Fibroblast of lung (primary cell): Measurements from ENCODE around the gene ARFGEF2. TPM values are rescaled to one million over a fixed set of nuclear protein-coding genes. Genes with fewer than 3 reads are reported as not detected.
"Not testable (repeated sequence)": the region's sequence is repeated elsewhere in the genome, so short reads cannot be mapped to it uniquely, and the experiment has no call there.

Experiments used
- DNase-seq, 2 donors: peaks; one replicate each; pipeline versions ENCODE4 v3.0.0 to v3.0.0-alpha.2; 2010; ENCODE audit warnings: low read depth in 2 of 2
- H2AFZ ChIP-seq: 2 replicates; pipeline ENCODE4 v1.5.1; 2012; ENCODE audit warnings: low read length, control low read depth, inconsistent platforms
- H3K27ac ChIP-seq: 2 replicates; pipeline ENCODE4 v1.5.1; 2011; ENCODE audit warnings: low read length, control low read depth; ENCODE audit not compliant: insufficient read depth
- H3K27me3 ChIP-seq: 2 replicates; pipeline ENCODE4 v1.5.1; 2011; ENCODE audit warnings: mild to moderate bottlenecking, low read length; ENCODE audit not compliant: control insufficient read depth, insufficient read depth
- H3K36me3 ChIP-seq: 2 replicates; pipeline ENCODE4 v1.5.1; 2011; ENCODE audit warnings: low read length; ENCODE audit not compliant: control insufficient read depth, insufficient read depth
- H3K4me1 ChIP-seq: 2 replicates; pipeline ENCODE4 v1.5.1; 2011; ENCODE audit warnings: low read length; ENCODE audit not compliant: control insufficient read depth, insufficient read depth; ENCODE audit errors: extremely low read depth
- H3K4me2 ChIP-seq: 2 replicates; pipeline ENCODE4 v1.5.1; 2011; ENCODE audit warnings: low read length, control low read depth; ENCODE audit not compliant: insufficient read depth; ENCODE audit errors: extremely low read depth
- H3K4me3 ChIP-seq, 4 experiments: fragments of 200-600 bp in 1 of 4; sonication (generic) in 1 of 4; replicated peaks in 1 of 4; 2 replicates each; pipeline ENCODE4 v1.5.1; 2011 to 2016; ENCODE audit warnings: low read length in 4 of 4, low read depth in 3 of 4, mild to moderate bottlenecking in 3 of 4, control low read depth in 2 of 4, inconsistent platforms in 1 of 4, mixed read lengths in 1 of 4; ENCODE audit not compliant: insufficient read depth in 1 of 4; ENCODE audit errors: control extremely low read depth in 1 of 4
- H3K79me2 ChIP-seq: 2 replicates; pipeline ENCODE4 v1.5.1; 2012; ENCODE audit warnings: mild to moderate bottlenecking, low read length, inconsistent platforms; ENCODE audit not compliant: control insufficient read depth, insufficient read depth
- H3K9ac ChIP-seq: 2 replicates; pipeline ENCODE4 v1.5.1; 2011; ENCODE audit warnings: mild to moderate bottlenecking, low read length, control low read depth; ENCODE audit not compliant: insufficient read depth
- H3K9me3 ChIP-seq: 2 replicates; pipeline ENCODE4 v1.5.1; 2012; ENCODE audit warnings: low read depth, low read length; ENCODE audit not compliant: control insufficient read depth, insufficient read depth
- H4K20me1 ChIP-seq: 2 replicates; pipeline ENCODE4 v1.5.1; 2011; ENCODE audit warnings: low read length; ENCODE audit not compliant: control insufficient read depth, insufficient read depth; ENCODE audit errors: extremely low read depth
- CTCF ChIP-seq, 2 donors: IDR thresholded peaks in 1 of 2; conservative IDR thresholded peaks in 1 of 2; 1 replicate in 1 of 2; 2 replicates in 1 of 2; pipeline ENCODE4 v1.5.1; 2011 to 2012; ENCODE audit warnings: low read length in 2 of 2, control low read depth in 1 of 2, inconsistent platforms in 1 of 2, low read depth in 1 of 2, mild to moderate bottlenecking in 1 of 2
- EZH2 ChIP-seq: IDR thresholded peaks from 2 replicates; pipeline ENCODE4 v1.5.1; 2012; ENCODE audit warnings: low read length, control low read depth, mild to moderate bottlenecking; ENCODE audit errors: missing control alignments
- polyA plus RNA-seq, 2 donors: library from polyadenylated mRNA; depleted of rRNA in 1 of 2; stranded (reverse) in 1 of 2; unstranded in 1 of 2; fragments of >200 nt; gene quantifications; 2 replicates each; pipeline ENCODE4 v1.2.1, GENCODE V29; 2011 to 2012; ENCODE audit warnings: missing spikeins in 1 of 2
- total RNA-seq: library from RNA; depleted of rRNA; stranded (reverse); fragments of >200 nt; gene quantifications from 2 replicates; pipeline ENCODE4 v1.2.1, GENCODE V29; 2014

Gene ARFGEF2
- total and polyA plus RNA-seq, 2 donors (not counting 1 experiment from before 2014, with no cell fraction given) = 17.3 to 42.8 TPM

- H3K4me2 ChIP-seq = no peak overlapping the region
These were observed 10.2 kb downstream of the ARFGEF2 start for GRCh38 chr20:48931527-48932374.

GRCh38 chr20:48932375-48932941 is 10.9 kb downstream of the ARFGEF2 start:
- peak in 1 of 2 donors; percentile 60 for DNase-seq
- Histone ChIP-seq H2AFZ (no peak overlapping the region), H4K20me1 (no peaks in the 10 kb centered on the region), H3K9ac (no peak overlapping the region), H3K27me3 (no peaks in the 10 kb centered on the region), H3K4me1 (no peaks in the 10 kb centered on the region), H3K36me3 (peaks cover 1% of the 10 kb centered on the region), H3K4me3 (no peak overlapping the region), H3K79me2 (peaks cover 54% of the 10 kb centered on the region), H3K27ac (no peak overlapping the region), H3K9me3 (no peaks in the 10 kb centered on the region), H3K4me2 (no peak overlapping the region)
- no peak for TF ChIP-seq EZH2
- no peak for TF ChIP-seq CTCF (conservative IDR thresholded peaks at IDR 0.05 in 1 of 2, IDR thresholded peaks at IDR 0.05 in 1 of 2; ENCODE audit: low read depth in 1 of 2, low read length in 2 of 2)

More at GRCh38 chr20:48931527-48932374, 10.2 kb downstream of the ARFGEF2 start:
- TF ChIP-seq CTCF (conservative IDR thresholded peaks at IDR 0.05 in 1 of 2, IDR thresholded peaks at IDR 0.05 in 1 of 2; ENCODE audit: low read depth in 1 of 2, low read length in 2 of 2) (no peak), EZH2 (no peak)
- Histone ChIP-seq H3K9ac (no peak overlapping the region), H3K27me3 (no peaks in the 10 kb centered on the region), H4K20me1 (no peaks in the 10 kb centered on the region), H3K9me3 (no peaks in the 10 kb centered on the region), H3K79me2 (peaks cover 57% of the 10 kb centered on the region), H2AFZ (no peak overlapping the region), H3K27ac (no peak overlapping the region), H3K4me3 (no peak overlapping the region), H3K4me1 (no peaks in the 10 kb centered on the region), H3K36me3 (peaks cover 1% of the 10 kb centered on the region)
- no peak for DNase-seq

GRCh38 chr20:48933017-48933766 is 11.7 kb downstream of the ARFGEF2 start:
- Histone ChIP-seq H2AFZ (no peak overlapping the region), H3K4me1 (no peaks in the 10 kb centered on the region), H3K79me2 (peaks cover 53% of the 10 kb centered on the region), H4K20me1 (no peaks in the 10 kb centered on the region), H3K27ac (no peak overlapping the region), H3K9ac (no peak overlapping the region), H3K9me3 (no peaks in the 10 kb centered on the region), H3K36me3 (peaks cover 1% of the 10 kb centered on the region), H3K27me3 (no peaks in the 10 kb centered on the region), H3K4me2 (no peak overlapping the region), H3K4me3 (no peak overlapping the region)
- no peak for DNase-seq
- TF ChIP-seq CTCF (conservative IDR thresholded peaks at IDR 0.05 in 1 of 2, IDR thresholded peaks at IDR 0.05 in 1 of 2; ENCODE audit: low read depth in 1 of 2, low read length in 2 of 2) (no peak), EZH2 (no peak)

GRCh38 chr20:48934273-48934877 is 12.9 kb downstream of the ARFGEF2 start:
- H3K9ac ChIP-seq, H4K20me1 ChIP-seq, H3K4me1 ChIP-seq, H3K27me3 ChIP-seq, H3K4me3 ChIP-seq, DNase-seq, H3K36me3 ChIP-seq, H3K9me3 ChIP-seq, H3K27ac ChIP-seq, H2AFZ ChIP-seq, H3K4me2 ChIP-seq: not testable (repeated sequence)
- peaks cover 53% of the 10 kb centered on the region for H3K79me2 ChIP-seq
